ENCODE measurements around the gene PHF11. TPM values are rescaled to one million over a fixed set of nuclear protein-coding genes. Genes with fewer than 3 reads are reported as not detected.
"Not testable (repeated sequence)": the region's sequence is repeated elsewhere in the genome, so short reads cannot be mapped to it uniquely, and the experiment has no call there.

PHF11 gene
- total RNA-seq, 1 donor from 2014 or later, result 57.4 TPM

DNA sequence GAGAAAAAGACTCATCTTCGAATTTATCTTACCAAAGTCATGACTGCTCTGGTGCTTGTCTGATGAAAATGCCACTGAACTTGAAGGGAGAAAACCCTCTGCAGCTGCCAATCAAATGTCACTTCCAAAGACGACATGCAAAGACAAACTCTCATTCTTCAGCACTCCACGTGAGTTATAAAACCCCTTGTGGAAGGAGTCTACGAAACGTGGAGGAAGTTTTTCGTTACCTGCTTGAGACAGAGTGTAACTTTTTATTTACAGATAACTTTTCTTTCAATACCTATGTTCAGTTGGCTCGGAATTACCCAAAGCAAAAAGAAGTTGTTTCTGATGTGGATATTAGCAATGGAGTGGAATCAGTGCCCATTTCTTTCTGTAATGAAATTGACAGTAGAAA lies 19.2 kb upstream of the PHF11 start:
- Histone ChIP-seq H3K36me3 (peaks cover 43 to 72% of the 10 kb centered on the region in 2 donors), H3K27me3 (no peaks in the 10 kb centered on the region), H3K27ac (no peak overlapping the region), H3K9me3 (no peaks in the 10 kb centered on the region), H3K4me1 (no peaks in the 10 kb centered on the region), H3K4me3 (no peak overlapping the region)
- intact Hi-C loops (cut with DNase I), result no loop called here
- TF ChIP-seq, protein P1, sequence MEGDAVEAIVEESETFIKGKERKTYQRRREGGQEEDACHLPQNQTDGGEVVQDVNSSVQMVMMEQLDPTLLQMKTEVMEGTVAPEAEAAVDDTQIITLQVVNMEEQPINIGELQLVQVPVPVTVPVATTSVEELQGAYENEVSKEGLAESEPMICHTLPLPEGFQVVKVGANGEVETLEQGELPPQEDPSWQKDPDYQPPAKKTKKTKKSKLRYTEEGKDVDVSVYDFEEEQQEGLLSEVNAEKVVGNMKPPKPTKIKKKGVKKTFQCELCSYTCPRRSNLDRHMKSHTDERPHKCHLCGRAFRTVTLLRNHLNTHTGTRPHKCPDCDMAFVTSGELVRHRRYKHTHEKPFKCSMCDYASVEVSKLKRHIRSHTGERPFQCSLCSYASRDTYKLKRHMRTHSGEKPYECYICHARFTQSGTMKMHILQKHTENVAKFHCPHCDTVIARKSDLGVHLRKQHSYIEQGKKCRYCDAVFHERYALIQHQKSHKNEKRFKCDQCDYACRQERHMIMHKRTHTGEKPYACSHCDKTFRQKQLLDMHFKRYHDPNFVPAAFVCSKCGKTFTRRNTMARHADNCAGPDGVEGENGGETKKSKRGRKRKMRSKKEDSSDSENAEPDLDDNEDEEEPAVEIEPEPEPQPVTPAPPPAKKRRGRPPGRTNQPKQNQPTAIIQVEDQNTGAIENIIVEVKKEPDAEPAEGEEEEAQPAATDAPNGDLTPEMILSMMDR (IDR thresholded peaks at IDR 0.05), result no peak
- no peak for DNase-seq (ENCODE audit: low spot score in 2 of 2)

DNA sequence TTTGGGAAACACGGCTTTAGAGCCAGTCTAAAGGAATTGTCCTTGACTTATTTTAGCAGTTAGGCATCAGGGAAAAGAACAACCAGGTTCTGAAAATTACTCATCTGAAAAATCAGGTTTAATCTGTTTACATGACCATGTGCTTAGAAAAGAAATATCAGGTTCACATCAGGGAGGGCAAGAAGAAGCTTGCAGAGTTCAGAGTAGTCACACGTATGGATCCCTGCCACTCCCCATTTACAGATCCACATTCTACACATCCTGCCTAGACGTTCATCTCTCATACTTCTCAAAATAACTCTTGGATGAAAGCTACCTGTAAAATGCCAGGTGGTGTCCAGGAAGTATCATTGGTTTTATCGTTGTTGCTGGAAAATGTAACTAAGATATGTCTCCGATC lies 14.0 kb upstream of the PHF11 start:
- Histone ChIP-seq H3K36me3 (peaks cover 43 to 75% of the 10 kb centered on the region in 2 donors), H3K27ac (no peak overlapping the region), H3K4me1 (no peaks in the 10 kb centered on the region), H3K27me3 (no peaks in the 10 kb centered on the region), H3K9me3 (no peaks in the 10 kb centered on the region), H3K4me3 (no peak overlapping the region)
- no peak for DNase-seq (ENCODE audit: low spot score in 2 of 2)
- TF ChIP-seq, protein P1 (IDR thresholded peaks at IDR 0.05), result no peak
- intact Hi-C loops (cut with DNase I), result no loop called here

DNA sequence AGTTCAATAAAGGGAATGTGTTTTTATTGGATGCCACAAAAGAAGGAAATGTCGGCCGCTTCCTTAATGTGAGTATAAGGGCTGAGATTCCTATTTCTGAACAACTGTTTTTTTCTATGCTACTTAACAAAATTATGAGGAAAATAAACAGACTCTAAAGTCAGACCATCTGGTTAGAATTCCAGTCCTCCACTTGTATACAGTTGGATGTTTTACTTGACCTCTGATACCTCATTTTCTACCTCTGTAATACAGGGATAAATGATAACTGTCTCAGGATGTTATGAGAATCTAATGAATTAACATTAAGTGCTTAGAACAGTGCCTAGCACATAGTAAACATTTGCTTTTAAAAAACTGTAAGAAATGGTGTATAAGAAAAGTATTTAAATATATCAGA lies 7.2 kb upstream of the PHF11 start:
- no peaks in the 10 kb centered on the region for H3K9me3 ChIP-seq
- TF ChIP-seq, protein P1 (IDR thresholded peaks at IDR 0.05), result no peak
- no peaks in the 10 kb centered on the region for H3K4me1 ChIP-seq
- intact Hi-C loops (cut with DNase I), result no loop called here
- peaks cover 17 to 38% of the 10 kb centered on the region in 2 donors for H3K36me3 ChIP-seq
- DNase-seq (ENCODE audit: low spot score in 2 of 2), result no peak
- no peak overlapping the region for H3K4me3 ChIP-seq
- no peak overlapping the region for H3K27ac ChIP-seq
- H3K27me3 ChIP-seq, result no peaks in the 10 kb centered on the region

DNA sequence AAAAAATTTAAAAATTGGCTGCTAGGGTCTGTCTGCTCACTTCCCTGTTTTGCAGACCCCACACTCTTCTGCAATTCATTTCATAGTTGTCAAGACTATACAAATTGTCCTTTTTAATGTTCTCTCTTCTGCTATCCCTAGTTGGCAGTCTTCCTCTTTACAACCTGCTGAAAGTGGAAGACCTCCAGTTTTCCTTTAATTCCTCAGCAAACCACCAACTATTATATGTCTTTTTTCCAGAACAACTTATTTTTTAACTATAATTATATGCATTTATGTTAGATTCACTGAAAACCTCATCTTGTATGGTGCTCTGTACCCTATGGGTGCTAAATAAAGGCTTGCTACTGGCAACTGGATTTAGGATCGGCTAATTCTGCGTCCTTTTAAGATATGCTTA lies 1.1 kb upstream of the PHF11 start:
- Histone ChIP-seq H3K27ac (peak overlapping the region; percentile 95 to 99), H3K4me3 (peak overlapping the region; percentile 71 to 74), H3K4me1 (no peaks in the 10 kb centered on the region), H3K27me3 (no peaks in the 10 kb centered on the region), H3K9me3 (no peaks in the 10 kb centered on the region), H3K36me3 (no peaks in the 10 kb centered on the region)
- DNase-seq (ENCODE audit: low spot score in 2 of 2), result no peak
- intact Hi-C loops (cut with DNase I), result loop anchor here (1.0 to 5.0 kb wide), 4 partner anchors 50 to 187 kb away; partner anchors contain the start of genes CAB39L, RCBTB1 and SETDB2
- TF ChIP-seq, protein P1 (IDR thresholded peaks at IDR 0.05), result no peak

DNA sequence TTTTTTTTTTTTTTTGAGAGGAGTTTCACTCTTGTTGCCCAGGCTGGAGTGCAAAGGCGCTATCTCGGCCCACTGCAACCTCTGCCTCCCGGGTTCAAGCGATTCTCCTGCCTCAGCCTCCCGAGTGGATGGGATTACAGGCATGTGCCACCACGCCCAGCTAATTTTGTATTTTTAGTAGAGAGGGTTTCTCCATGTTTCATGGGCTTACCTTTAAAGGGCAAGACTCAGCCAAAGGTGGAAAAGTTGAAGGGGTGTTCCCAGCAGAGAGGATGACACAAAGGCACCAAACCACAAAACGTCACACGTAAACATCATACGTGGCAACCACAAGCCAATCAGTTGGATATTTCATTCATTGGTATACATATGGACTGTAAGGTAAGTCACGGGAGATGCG lies 1.1 kb downstream of the PHF11 start:
- not testable (repeated sequence) for H3K36me3 ChIP-seq; H3K4me1 ChIP-seq; DNase-seq (ENCODE audit: low spot score in 2 of 2); H3K27me3 ChIP-seq; H3K9me3 ChIP-seq
- Histone ChIP-seq H3K4me3 (peak overlapping the region in 1 of 2 donors; percentile 71), H3K27ac (peak overlapping the region; percentile 95 to 99)
- intact Hi-C loops (cut with DNase I), result loop anchor here (5.0 kb wide), 2 partner anchors 90 to 190 kb away; partner anchors contain the start of gene RCBTB1

DNA sequence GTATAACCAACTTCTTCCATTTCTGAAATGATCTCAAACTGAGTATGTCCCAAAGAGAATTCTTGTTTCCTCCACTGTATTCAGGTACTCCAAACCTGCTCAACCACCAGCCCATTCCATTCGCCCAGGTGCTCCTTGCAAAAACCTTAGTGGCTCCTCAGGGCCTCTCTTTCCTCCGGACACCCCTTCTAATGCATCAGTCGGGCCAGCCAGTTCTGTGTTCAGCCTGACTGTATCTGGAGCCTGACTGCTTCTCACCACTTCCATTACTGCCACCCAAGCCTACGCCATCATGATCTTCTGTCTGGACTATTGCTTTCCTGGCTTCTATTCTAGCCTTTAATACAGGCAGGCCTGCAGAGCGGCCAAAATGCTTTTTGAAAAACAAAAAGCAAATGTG lies 1.5 kb downstream of the PHF11 start:
- Histone ChIP-seq H3K4me3 (no peak overlapping the region), H3K27ac (peak overlapping the region; percentile 95 to 99), H3K9me3 (no peaks in the 10 kb centered on the region), H3K36me3 (no peaks in the 10 kb centered on the region), H3K4me1 (peaks cover 0 to 3% of the 10 kb centered on the region in 2 donors), H3K27me3 (no peaks in the 10 kb centered on the region)
- intact Hi-C loops (cut with DNase I), result loop anchor here (5.0 kb wide), 2 partner anchors 90 to 190 kb away; partner anchors contain the start of gene RCBTB1
- no peak for DNase-seq (ENCODE audit: low spot score in 2 of 2)
- TF ChIP-seq, protein P1 (IDR thresholded peaks at IDR 0.05), result no peak
